GM12891 (cell line): ENCODE data around the gene PTPRT.

ENCODE experiments used
- POLR2A ChIP-seq: IDR thresholded peaks from 2 replicates; pipeline ENCODE4 v1.6.1; 2011; ENCODE audit warnings: low read depth, low read length, control low read depth
- POLR2AphosphoS5 ChIP-seq: IDR thresholded peaks from 2 replicates; pipeline ENCODE4 v1.6.1; 2011; ENCODE audit warnings: low read depth, low read length, control low read depth
- TAF1 ChIP-seq: IDR thresholded peaks from 2 replicates; pipeline ENCODE4 v1.6.1; 2011; ENCODE audit warnings: low read depth, low read length, control low read depth

DNA sequence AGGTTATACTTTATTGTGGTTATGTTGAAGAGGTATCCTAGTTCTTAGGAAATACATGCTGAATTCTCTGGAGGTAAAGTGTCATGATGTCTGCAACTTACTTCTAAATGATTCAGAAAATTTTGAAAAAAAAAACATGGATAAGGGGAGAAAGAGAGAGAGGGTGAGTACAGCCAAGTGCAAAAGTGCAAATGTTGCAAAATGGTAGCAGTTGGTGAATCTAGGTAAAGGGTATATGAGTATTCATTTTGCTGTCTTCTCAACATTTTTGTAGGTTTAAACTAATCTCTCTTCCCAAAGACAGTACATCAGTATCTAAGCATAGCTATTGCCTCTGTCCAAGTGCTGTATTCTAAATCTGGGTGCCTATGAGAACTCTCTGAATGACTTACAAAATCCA lies 992.1 kb downstream of the PTPRT start:
- TF ChIP-seq POLR2A (no peak), POLR2AphosphoS5 (no peak), TAF1 (no peak)
